ENCODE measurements around the gene PLXNA4.
A peak's percentile ranks its signal among the peaks of the same experiment; 100 is the strongest.

Gene PLXNA4

DNA sequence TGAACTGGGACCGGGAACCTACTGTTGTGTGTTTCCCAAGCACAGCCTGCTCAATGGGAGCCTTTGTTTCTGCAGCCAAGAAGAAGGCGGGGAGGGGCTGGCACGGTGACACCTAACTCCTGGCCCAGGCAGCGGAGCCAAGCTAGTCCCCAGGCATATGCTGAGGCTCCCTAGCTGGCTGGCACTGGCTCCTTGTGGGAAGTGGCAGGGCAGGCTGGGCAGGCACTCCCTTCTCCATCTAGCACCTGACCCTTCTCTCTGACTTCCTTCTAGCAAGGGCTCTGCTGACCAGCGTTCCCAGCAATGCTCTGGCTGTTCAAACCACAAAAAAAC is 325.0 kb downstream of the PLXNA4 start:
- DNase-seq: peak; percentile 56

- DNase-seq: no peak
Measured at GRCh38 chr7:132250480-132251326, 325.6 kb downstream of the PLXNA4 start.

DNA sequence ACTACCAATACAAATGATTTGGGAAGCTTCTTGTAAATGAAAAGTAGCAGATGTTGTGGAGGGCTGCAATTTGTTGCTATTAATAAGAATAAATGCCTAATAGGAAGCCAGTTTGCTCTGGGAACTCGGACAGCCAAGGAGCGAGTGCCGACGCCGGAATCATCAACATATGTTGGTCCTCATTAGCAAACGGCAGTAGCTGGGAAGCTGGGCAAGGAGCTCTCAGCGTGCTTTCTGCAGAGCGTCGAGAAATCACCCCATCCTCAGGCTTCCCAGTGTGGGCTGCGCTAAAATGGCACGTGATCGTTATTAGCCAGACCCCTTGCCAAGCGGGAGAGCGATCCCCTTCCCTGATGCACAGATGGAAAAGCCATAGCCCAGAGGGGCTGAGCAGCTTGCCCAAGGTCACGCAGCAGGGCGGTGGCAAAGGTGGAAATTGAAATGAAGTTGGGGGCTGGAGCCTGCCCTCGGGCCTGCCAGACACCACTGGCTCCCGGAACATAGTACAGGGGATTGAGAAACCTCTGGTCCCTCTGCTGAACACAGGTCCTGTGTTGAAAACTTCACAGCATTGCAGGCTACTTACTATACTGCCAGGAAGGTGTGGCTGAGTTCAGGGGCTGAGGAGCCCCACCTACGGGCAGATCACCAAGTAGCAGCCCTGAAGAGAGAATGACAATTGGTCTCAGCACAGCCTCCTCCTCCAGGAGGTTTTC is 326.9 kb downstream of the PLXNA4 start:
- no peak for DNase-seq

DNA sequence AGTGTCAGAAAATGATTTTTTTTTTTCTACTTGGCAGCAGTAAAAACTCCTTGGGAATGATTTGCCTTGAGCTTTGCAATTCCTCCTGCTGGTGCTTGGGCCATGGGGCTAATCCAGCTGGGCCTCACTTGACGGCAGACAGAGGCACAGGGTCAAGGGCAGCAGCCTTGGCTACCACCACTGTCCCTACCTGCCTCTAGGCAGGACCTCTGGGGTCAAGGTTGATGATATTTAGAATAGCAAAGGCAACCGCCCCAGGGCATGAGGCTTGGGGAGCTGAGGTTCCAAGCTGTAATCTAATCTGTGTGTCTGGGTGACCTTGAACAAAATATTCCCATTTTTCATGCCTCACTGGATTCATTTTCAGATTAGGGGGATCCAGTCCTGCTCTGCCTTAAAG is 327.4 kb downstream of the PLXNA4 start:
- no peak for DNase-seq

DNA sequence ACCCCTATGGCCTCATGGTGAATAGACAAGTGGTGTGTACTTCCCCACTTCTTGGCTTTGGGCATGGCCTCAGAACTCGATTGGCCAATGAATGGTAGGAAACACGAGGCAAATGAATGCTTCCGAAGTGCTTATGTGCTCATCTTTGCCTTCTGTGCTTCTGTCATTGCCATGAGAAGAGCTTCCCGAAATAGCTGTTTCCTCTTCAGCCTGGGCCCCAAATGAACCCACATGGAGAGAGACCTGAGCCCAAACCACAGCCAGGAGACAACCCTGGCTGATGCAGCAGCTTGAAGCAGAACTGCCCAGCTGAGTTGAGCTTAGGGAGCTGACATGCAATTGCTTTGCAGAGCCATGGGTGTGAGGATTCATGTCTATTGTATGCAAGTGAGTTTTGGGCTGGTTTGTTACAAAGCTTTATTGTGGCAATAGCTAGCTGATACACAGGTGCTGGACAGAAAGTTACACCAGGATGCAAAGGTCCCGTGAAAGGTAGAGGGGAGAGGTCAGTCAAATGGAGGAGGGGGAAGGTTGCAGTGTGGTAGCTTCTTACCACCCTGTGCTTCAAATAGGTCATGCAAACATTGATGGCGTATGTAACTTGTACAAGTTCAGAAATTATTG is 328.2 kb downstream of the PLXNA4 start:
- no peak for DNase-seq

DNA sequence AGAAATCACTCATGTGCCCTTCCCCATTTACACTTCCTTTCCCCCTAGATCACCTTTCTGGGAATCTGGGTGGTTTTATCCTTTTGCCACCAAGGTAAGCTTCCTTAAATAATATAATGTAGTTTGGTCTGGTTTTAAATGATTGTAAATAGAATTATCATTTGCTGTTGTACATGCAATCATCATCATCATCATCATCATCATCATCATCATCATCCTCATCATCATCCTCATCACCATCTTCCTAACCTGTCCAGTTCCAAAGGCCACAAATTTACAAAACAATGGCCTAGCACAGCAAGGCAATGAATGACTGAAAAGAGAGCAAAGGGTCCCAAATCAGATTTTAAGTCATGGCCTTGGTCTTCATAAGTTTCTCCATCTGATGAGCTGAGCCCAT is 329.7 kb downstream of the PLXNA4 start:
- DNase-seq: no peak

DNA sequence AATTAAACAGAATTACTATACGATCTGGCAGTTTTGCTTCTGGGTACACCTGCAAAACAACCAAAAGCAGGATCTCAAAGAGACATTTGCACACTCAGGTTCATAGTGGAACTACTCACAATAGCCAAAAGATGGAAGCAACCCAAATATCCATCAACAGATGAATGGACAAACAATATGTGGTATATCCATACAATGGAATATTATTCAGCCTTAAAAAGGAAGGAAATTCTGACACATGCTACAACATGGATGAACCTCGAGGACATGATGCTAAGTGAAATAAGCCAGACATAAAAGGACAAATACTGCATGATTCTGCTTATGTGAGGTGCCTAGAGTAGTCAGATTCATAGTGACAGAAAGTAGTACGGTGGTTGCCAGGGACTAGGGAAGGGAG is 330.7 kb downstream of the PLXNA4 start:
- DNase-seq: no peak

DNA sequence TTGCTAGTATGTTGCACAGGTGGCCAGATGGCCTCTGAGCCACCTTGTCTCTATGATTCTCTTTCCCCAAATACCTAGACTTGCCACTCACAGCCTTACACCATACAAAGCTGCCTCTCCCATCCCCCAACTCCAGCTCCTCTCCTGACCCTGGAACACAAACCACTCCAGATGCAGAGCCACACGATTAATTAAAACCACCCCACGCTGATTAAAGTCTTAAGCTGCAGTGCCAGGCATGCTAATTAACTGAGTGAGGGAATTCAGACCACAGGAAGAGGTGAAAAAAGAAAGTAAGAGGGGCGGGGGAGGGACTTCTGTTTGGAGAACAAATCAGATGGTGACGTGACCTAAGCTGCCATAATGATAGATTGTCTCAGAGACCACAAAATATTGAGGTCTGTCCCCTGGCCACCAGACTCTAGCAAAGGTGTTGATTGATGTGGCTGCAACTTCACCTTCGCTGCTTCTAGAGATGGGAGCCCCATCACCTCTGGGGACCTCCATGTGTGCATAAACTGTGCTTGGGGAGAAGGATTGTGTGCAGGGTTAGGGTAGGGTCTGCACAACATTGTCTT is 331.3 kb downstream of the PLXNA4 start:
- DNase-seq: no peak

DNA sequence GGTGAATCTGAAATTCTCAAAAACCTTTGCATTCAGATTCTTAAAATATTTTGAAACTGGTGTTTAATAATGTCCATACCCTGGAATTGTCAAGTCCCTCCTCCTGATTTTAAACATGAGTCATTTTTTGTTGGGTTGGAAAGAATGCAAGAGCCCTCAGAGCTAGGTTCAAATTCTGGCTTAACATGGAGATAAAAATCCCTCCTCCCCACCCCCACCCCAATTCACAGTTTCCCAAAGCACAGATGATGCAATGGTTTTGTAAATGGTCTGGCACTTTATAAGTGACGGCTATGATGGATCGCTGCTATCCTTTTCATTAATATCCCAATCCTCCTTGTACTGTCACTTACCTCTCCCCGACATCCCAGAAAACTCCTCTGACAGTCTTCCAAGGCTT is 332.8 kb downstream of the PLXNA4 start:
- DNase-seq: no peak

GRCh38 chr7:132243051-132243450 is 333.2 kb downstream of the PLXNA4 start:
- DNase-seq: no peak

- DNase-seq: no peak
Measured at GRCh38 chr7:132242192-132242812, 334.0 kb downstream of the PLXNA4 start.

DNA sequence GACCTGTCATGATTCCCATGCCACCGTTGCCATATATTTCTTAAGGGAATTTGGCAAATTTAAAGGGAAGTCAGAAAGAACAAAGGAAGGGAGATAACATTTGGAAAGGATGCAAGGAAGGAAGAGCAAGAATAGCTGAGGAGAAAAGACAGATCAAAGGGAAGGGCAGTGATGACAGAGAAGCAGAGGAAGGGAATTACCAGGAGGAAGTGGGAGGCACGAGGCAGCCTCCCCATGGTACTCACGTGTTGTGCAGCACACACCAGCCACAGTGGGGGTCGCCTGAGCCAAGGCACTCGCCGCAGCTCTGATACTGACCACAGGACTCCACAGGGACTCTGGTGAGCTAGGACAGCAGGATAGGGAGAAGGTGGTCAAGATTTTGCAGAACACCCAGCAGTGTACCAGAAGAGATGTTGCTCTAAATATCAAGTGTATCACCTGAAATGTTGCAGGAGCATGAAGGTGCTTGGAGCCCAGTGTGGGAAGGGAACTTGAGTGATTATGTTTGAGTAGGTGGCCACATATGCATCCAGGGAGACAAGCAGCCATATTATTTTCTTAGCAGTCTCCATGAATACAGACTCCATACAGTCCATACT is 335.3 kb downstream of the PLXNA4 start:
- no peak for DNase-seq

- DNase-seq: no peak
Measured at GRCh38 chr7:132240262-132240661, 336.0 kb downstream of the PLXNA4 start.

GRCh38 chr7:132239422-132239994 is 336.8 kb downstream of the PLXNA4 start:
- DNase-seq: no peak

- DNase-seq: no peak
Measured at GRCh38 chr7:132234711-132235110, 341.6 kb downstream of the PLXNA4 start.

- DNase-seq: no peak
Measured at GRCh38 chr7:132232406-132232805, 343.9 kb downstream of the PLXNA4 start.

DNA sequence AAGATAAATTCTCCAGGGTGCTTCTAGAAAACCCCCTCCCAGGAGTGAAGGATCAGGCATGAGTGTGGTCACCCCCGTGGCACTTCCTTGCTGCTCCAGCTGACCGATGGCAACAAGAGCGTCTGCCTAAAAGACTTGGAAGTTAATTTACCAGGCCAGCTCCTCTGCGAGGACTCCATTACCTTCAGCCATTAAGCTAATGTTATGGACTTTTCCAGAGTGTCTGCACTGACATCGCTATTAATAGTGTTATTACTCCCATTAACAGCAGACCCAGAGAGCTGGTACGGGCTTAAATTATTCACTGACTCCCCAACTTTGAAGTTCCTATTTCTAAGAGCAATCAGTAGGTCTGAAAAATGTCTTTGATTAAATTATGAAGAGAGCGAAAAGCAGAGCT is 345.8 kb downstream of the PLXNA4 start:
- DNase-seq: no peak

- DNase-seq: no peak
Measured at GRCh38 chr7:132228240-132228639, 348.0 kb downstream of the PLXNA4 start.

DNA sequence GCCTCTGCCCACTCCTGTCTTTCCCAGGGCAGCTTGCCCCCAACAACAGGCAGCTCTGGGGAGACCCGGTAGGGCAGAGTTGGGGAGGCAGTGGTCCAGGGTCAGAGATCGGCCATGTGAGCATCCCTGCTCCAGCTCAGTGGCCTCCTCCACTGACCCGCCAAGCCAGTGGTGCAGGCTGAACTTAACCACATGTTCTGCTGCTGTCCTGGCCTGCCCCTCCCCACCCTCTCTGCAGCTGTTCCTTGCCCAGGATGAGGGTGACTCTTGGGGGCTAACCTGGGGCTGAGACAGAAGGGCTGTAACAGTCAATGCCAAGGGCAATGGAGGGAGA is 349.3 kb downstream of the PLXNA4 start:
- DNase-seq: no peak

GRCh38 chr7:132226046-132226956 is 350.0 kb downstream of the PLXNA4 start:
- DNase-seq: no peak
